OCI-LY1 (cell line): ENCODE measurements around the gene APOC3.

Source experiments
- H2AFZ ChIP-seq: fragments of 200-600 bp; sonication (generic), shearing (Covaris generic); 2 replicates; pipeline ENCODE4 v1.6.0; 2014; ENCODE audit warnings: antibody characterized with exemption, mild to moderate bottlenecking, low read length
- H3F3A ChIP-seq: fragments of 200-600 bp; sonication (generic), shearing (Covaris generic); 2 replicates; pipeline ENCODE4 v1.6.0; 2014; ENCODE audit warnings: mild to moderate bottlenecking, antibody characterized with exemption, low read length, moderate library complexity; ENCODE audit not compliant: insufficient read depth
- H3K27ac ChIP-seq: fragments of 200-600 bp; sonication (generic); 2 replicates; pipeline ENCODE4 v1.5.1; 2014; ENCODE audit warnings: low read length, mixed run types, mild to moderate bottlenecking, low read depth; ENCODE audit not compliant: poor library complexity, severe bottlenecking
- H3K27me3 ChIP-seq: fragments of 200-600 bp; sonication (generic); 2 replicates; pipeline ENCODE4 v1.6.0; 2014; ENCODE audit warnings: antibody characterized with exemption, mild to moderate bottlenecking, low read length, moderate library complexity; ENCODE audit not compliant: insufficient read depth
- H3K36me3 ChIP-seq: fragments of 200-600 bp; sonication (generic); 2 replicates; pipeline ENCODE4 v1.6.1; 2014; ENCODE audit warnings: mild to moderate bottlenecking, antibody characterized with exemption, low read length, moderate library complexity, mixed read lengths; ENCODE audit not compliant: insufficient read depth
- H3K4me1 ChIP-seq: fragments of 200-600 bp; sonication (generic); 2 replicates; pipeline ENCODE4 v1.5.1; 2014; ENCODE audit warnings: mild to moderate bottlenecking, low read length, moderate library complexity; ENCODE audit not compliant: insufficient read depth, severe bottlenecking
- H3K4me2 ChIP-seq: fragments of 200-600 bp; sonication (generic), shearing (Covaris generic); 2 replicates; pipeline ENCODE4 v1.6.1; 2014; ENCODE audit warnings: low read length
- H3K4me3 ChIP-seq: fragments of 200-600 bp; sonication (generic); 2 replicates; pipeline ENCODE4 v1.5.1; 2014; ENCODE audit warnings: low read length, low read depth, mild to moderate bottlenecking, mixed read lengths; ENCODE audit not compliant: poor library complexity, severe bottlenecking
- H3K79me2 ChIP-seq: fragments of 200-600 bp; shearing (Covaris generic); 2 replicates; pipeline ENCODE4 v1.6.1; 2016; ENCODE audit warnings: mixed run types, low read length, mixed read lengths; ENCODE audit not compliant: insufficient read depth
- H3K9ac ChIP-seq: fragments of 200-600 bp; sonication (generic), shearing (Covaris generic); 2 replicates; pipeline ENCODE4 v1.6.1; 2014; ENCODE audit warnings: mild to moderate bottlenecking, low read length, mixed read lengths
- H3K9me2 ChIP-seq: fragments of 200-600 bp; sonication (generic), shearing (Covaris generic); 2 replicates; pipeline ENCODE4 v1.6.1; 2014; ENCODE audit warnings: low read depth, mild to moderate bottlenecking, low read length, mixed read lengths
- H3K9me3 ChIP-seq: fragments of 200-600 bp; shearing (Covaris generic); 2 replicates; pipeline ENCODE4 v1.6.1; 2014; ENCODE audit warnings: low read length, mixed read lengths
- H4K20me1 ChIP-seq: fragments of 200-600 bp; sonication (generic), shearing (Covaris generic); 2 replicates; pipeline ENCODE4 v1.6.0; 2016; ENCODE audit warnings: mild to moderate bottlenecking, low read length; ENCODE audit not compliant: insufficient read depth
- EZH2 ChIP-seq: fragments of 200-600 bp; sonication (generic), shearing (Covaris generic); IDR thresholded peaks from 2 replicates; pipeline ENCODE4 v1.8.0; 2017; ENCODE audit warnings: borderline replicate concordance, mixed run types, mild to moderate bottlenecking, antibody characterized with exemption, low read length, moderate library complexity, mixed read lengths
- TF ChIP-seq, protein P1 (sequence below): fragments of 200-600 bp; sonication (generic), shearing (Covaris generic); IDR thresholded peaks from 2 replicates; pipeline ENCODE4 v1.5.1; 2017; ENCODE audit warnings: mild to moderate bottlenecking, antibody characterized with exemption, low read length, moderate library complexity, mixed read lengths

APOC3 gene

DNA sequence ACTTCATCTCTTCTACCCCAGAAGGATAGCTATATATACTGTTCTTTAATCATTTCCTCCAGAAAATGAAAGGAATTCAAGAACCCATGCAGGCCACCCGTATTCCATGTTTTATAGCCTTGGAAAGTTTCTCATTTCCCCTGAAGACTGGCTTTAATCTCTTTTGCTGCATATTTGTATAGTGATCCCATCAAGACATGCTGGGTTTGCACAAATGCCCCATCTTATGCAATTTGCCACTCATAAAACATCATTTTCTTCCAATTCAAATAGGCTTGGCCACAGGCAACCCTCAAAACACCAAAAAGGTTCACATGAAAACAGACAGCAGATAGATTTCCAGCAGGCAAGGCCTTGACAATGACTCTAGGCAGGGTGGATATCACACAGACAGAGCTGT is 36.0 kb downstream of the APOC3 start:
- no peak overlapping the region for H3K9ac ChIP-seq
- H3K9me2 ChIP-seq, result no peaks in the 10 kb centered on the region
- H3K27me3 ChIP-seq, result no peaks in the 10 kb centered on the region
- H4K20me1 ChIP-seq, result no peaks in the 10 kb centered on the region
- TF ChIP-seq, protein P1, sequence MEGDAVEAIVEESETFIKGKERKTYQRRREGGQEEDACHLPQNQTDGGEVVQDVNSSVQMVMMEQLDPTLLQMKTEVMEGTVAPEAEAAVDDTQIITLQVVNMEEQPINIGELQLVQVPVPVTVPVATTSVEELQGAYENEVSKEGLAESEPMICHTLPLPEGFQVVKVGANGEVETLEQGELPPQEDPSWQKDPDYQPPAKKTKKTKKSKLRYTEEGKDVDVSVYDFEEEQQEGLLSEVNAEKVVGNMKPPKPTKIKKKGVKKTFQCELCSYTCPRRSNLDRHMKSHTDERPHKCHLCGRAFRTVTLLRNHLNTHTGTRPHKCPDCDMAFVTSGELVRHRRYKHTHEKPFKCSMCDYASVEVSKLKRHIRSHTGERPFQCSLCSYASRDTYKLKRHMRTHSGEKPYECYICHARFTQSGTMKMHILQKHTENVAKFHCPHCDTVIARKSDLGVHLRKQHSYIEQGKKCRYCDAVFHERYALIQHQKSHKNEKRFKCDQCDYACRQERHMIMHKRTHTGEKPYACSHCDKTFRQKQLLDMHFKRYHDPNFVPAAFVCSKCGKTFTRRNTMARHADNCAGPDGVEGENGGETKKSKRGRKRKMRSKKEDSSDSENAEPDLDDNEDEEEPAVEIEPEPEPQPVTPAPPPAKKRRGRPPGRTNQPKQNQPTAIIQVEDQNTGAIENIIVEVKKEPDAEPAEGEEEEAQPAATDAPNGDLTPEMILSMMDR, result no peak
- TF ChIP-seq EZH2, result no peak
- H3K9me3 ChIP-seq, result no peaks in the 10 kb centered on the region
- no peak overlapping the region for H3K4me2 ChIP-seq
- no peak overlapping the region for H2AFZ ChIP-seq
- no peaks in the 10 kb centered on the region for H3F3A ChIP-seq
- H3K79me2 ChIP-seq, result no peaks in the 10 kb centered on the region
- H3K4me3 ChIP-seq, result no peak overlapping the region
- no peak overlapping the region for H3K27ac ChIP-seq
- H3K36me3 ChIP-seq, result peaks cover 90% of the 10 kb centered on the region
- H3K4me1 ChIP-seq, result no peaks in the 10 kb centered on the region

DNA sequence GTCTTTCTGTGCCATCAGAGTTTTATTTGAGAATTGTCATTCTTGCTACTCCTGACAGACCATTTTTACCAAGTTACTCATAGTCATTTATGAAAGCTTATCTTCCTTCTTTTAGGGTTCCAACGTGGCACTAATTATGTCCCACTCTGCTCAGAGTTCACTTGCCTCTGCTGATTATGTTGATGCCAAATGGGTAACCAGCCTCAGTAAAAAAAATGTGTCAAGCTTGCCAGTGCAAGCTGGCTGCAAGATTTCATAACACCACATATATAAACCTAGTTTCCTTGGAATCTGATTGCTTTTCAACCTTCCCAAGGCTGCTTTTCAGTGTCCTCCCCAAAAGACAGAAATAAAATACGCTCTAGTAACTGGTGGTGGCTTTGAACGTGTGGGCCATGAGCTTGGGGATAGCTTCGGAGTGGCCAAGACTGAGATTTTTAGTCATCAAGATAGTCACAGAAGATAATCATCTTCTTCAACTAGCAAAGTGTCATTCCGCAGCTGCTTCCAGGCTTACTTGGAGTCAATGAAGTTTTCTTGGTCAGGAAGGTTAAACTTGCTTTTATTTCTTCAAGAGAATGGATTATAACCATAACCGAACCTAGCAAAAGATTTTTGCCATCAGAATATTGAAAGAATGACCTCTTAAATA is 37.2 kb downstream of the APOC3 start:
- peaks cover 90% of the 10 kb centered on the region for H3K36me3 ChIP-seq
- TF ChIP-seq, protein P1, result no peak
- no peak for TF ChIP-seq EZH2

DNA sequence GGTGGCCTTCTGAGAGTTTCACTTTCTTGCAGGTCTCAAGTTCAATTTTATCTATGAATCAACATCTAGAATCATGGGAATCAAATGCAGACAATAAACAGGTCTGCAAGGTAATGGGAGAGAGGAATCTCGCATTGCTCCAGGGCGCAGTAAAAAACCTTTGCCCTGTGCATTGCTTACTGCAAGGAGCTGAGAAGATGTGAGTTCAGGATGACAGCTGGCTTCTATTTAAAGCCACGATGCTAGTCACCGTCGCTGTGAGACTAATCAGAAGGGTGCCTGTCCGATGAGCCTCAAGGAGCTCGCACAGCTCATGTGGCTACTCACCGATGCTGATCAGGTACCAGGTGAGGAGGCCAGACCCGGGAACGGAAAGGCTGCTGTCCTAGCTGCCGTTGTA is 37.9 kb downstream of the APOC3 start:
- Histone ChIP-seq H3K4me3 (no peak overlapping the region), H3K79me2 (no peaks in the 10 kb centered on the region), H3K9me2 (no peaks in the 10 kb centered on the region), H2AFZ (no peak overlapping the region), H3K27ac (no peak overlapping the region), H3K4me1 (no peaks in the 10 kb centered on the region), H3K9ac (no peak overlapping the region), H3F3A (no peaks in the 10 kb centered on the region), H3K36me3 (peaks cover 90% of the 10 kb centered on the region), H3K27me3 (no peaks in the 10 kb centered on the region), H4K20me1 (no peaks in the 10 kb centered on the region), H3K9me3 (no peaks in the 10 kb centered on the region), H3K4me2 (no peak overlapping the region)
- TF ChIP-seq EZH2, result no peak
- TF ChIP-seq, protein P1, result no peak

More for the DNA sequence above, 37.2 kb downstream of the APOC3 start:
- Histone ChIP-seq H4K20me1 (no peaks in the 10 kb centered on the region), H3K27me3 (no peaks in the 10 kb centered on the region), H3K9me3 (no peaks in the 10 kb centered on the region), H3K4me2 (no peak overlapping the region), H3K9ac (no peak overlapping the region), H3F3A (no peaks in the 10 kb centered on the region), H3K4me3 (no peak overlapping the region), H3K9me2 (no peaks in the 10 kb centered on the region), H3K27ac (no peak overlapping the region), H3K79me2 (no peaks in the 10 kb centered on the region), H2AFZ (no peak overlapping the region), H3K4me1 (no peaks in the 10 kb centered on the region)
